Measurements from ENCODE around the gene FBLN1.
"Not testable (repeated sequence)": the region's sequence is repeated elsewhere in the genome, so short reads cannot be mapped to it uniquely, and the experiment has no call there.

Gene FBLN1

DNA sequence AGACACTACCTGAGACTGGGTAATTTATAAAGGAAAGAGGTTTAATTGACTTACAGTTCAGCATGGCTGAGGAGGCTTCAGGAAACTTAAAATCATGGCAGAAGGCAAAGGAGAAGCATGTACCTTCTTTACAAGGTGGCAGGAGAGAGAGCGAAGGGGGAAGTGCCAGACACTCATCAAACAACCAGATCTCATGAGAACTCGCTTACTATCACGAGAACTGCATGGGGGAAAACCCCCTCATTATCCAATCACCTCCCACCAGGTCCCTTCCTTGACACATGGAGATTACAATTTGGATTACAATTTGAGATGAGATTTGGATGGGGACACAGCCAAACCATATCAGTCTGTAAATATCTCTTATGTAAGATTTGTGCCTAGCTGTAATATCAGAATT lies 118.0 kb downstream of the FBLN1 start:
- DNase-seq, result no peak

GRCh38 chr22:45621836-45622600 lies 119.3 kb downstream of the FBLN1 start:
- no peak for DNase-seq

GRCh38 chr22:45623464-45624145 lies 120.9 kb downstream of the FBLN1 start:
- not testable (repeated sequence) for DNase-seq

DNA sequence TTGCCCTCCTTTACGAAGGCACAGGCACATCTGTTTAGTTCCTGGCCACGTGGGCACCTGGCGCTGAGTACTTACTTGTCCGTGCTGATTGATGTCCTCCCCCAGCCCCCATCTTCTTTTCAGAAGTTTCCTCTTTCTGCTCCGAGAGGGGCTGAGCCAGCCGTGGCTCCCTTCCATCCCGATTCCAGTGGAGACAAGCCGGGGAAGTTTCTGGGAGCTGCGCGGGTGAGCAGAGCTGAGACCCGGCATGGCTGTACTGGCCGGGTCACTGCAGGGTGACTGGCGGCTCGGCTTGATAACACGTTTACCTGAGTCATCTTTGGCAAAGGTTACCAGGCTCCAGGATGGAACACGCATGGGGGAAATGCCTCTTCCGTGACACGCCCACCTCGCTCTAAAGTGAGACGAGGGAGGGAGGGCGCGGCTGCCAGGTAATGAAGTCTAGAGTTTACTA lies 123.5 kb downstream of the FBLN1 start:
- no peak for DNase-seq

- no peak for DNase-seq
Observed at GRCh38 chr22:45627489-45628233, 125.0 kb downstream of the FBLN1 start.

- no peak for DNase-seq
Observed at GRCh38 chr22:45628515-45628914, 125.8 kb downstream of the FBLN1 start.

- DNase-seq, result no peak
Observed at GRCh38 chr22:45629469-45630089, 126.9 kb downstream of the FBLN1 start.

DNA sequence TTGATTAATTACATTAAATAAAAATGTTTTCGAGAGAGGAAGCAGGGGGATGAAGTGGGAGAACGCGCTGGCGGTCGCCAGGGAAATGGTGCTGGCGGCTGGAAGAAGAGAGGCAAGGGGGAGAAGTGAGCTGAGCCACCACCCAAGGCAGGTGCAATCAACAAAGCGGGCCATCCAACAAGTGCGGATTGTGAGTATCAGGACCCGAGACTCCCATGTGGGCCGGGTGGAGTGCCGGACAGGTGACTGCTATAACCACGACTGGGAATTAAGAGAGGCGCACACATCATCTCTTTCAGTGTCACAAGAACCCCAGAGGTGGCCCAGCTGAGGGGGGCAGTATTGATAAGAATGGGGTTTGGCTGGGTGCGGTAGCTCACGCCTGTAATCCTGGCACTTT lies 127.8 kb downstream of the FBLN1 start:
- no peak for DNase-seq

DNA sequence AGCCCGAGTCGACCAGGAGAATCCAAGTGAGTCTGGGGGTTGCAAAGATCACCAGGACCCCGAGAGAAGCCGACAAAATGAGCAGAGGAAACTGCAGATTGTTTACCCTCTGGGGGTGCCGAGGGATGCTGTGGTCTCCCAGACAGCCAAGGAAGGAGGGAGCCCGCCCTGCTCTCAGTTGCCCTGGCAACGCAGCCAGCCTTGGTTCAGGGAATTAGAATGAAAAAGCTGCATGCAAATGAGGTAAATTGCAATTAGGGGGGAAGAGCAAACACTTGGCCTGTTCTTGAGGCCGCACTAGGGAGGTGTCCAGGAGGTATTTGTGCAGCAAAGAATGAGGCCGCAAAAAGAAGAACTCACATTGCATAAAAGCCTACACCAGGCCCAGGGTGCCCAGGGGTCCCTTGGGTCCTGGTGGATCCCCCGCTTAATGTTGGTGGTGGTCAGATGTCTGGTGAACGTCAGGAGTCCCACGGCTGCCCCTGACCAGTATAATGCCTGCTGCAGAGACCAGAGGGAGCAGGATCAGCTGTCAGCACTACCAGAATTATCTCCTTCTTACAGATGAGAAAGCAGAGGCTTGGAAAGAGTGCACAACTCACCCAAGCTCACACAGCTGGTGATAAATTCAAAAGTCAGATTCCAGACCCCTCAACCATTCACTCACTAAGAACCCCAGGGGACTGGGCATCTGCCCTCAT lies 128.6 kb downstream of the FBLN1 start:
- no peak for DNase-seq

GRCh38 chr22:45631841-45632238 lies 129.2 kb downstream of the FBLN1 start:
- no peak for DNase-seq

- no peak for DNase-seq
Observed at GRCh38 chr22:45632791-45633515, 130.3 kb downstream of the FBLN1 start.

DNA sequence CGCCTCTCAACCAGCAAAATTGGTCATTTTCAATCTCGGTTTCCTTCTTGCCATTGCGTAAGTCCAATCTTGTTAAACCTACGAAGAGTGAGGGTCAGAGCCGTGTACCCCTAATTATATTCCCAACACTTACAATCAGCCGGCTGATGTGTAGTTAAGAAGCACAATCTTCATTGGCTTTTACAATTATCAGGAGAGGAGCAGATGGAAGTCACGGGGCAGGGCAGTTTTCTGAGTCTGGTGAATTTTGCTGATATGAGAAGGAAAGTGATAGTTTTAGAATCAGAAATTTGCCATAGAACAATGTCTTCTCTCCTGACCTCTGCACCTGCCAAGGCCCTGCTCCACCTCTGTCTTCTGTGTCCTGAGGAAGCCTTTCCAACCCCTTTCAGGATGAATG lies 134.0 kb downstream of the FBLN1 start:
- DNase-seq, result no peak

DNA sequence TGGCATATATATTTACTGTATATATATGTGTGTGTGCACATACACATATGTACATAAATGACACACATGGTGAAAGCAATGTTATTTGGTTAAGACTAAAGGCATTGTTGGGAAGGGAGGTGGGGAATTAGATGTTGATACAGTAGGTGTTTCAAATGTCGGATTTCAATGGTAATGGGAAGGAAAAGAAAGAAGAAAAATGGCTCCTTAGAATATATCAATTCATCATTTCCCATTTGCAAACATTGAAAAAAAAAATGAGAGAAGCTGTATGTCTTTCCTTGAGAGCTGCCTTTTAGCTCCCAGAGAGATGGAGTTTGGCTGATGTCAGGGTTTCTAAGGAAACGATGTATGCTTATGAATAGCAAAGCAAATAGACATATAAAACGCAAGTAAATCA lies 135.5 kb downstream of the FBLN1 start:
- DNase-seq, result no peak

GRCh38 chr22:45638834-45639746 lies 136.4 kb downstream of the FBLN1 start:
- no peak for DNase-seq

DNA sequence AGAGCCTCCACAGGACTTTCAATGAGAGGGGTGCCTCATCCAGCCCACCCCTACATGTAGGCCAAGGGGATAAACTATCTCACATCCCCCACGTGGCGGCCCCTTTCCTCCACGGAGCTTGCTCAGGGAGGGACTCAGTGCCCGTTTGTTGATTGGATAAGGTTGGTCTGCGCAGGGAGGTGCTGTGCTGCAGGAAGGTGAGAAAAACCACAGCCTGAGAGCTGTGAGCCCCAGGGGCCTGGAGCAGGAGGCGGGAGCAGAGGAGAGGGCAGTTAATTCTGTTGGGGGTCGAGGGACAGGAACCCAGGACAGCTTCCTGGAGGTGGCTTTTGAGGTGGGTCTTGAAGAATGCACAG lies 137.0 kb downstream of the FBLN1 start:
- DNase-seq, result no peak

GRCh38 chr22:45640291-45640940 lies 137.7 kb downstream of the FBLN1 start:
- DNase-seq, result no peak

DNA sequence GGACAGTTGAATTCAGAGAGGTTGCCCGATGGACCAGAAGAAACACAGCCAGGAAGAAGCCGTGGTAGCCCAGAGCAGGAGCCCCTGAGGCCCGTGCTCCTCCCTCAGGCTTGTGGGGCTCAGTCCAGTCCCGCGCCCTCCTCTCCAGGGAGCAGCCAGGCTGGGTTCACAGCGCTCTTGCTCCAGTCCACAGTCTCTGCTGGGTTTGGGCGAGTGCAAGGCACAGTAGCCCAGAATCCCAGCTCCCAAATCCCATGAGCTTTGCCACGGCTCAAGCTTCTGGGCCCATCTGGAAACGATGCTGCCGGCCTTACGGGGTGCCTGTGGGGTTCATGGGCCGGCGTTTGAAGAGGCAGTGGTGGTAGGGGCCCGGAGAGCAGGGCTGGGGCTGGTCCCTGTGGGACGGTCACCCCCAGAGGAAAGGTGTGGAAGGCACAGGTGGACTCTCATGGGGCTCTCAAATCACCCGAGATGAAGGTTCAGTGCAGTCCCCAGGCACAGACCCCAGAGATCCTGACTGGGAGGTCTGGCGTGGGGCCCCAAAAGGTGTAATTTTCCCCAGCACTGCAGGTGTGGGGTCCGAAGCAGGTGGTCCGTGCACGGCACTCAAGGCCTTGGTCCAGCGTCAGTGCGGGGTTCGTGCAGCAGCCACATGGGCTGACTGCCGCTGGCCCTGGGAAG lies 138.4 kb downstream of the FBLN1 start:
- no peak for DNase-seq

- DNase-seq, result peak; percentile 81
Observed at GRCh38 chr22:45642986-45643385, 140.3 kb downstream of the FBLN1 start.

- DNase-seq, result no peak
Observed at GRCh38 chr22:45644714-45645113, 142.0 kb downstream of the FBLN1 start.

GRCh38 chr22:45645150-45645525 lies 142.5 kb downstream of the FBLN1 start:
- DNase-seq, result no peak

All from NCI-H2171 treated with DMSO at 0.1 percent for 48 hours (cell line).